ENCODE measurements around the gene SH3BGRL. TPM values are rescaled to one million over a fixed set of nuclear protein-coding genes. Genes with fewer than 3 reads are reported as not detected.
"Not testable (repeated sequence)": the region's sequence is repeated elsewhere in the genome, so short reads cannot be mapped to it uniquely, and the experiment has no call there.

The SH3BGRL gene
- total RNA-seq, 1 donor from 2014 or later: 53.0 TPM

DNA sequence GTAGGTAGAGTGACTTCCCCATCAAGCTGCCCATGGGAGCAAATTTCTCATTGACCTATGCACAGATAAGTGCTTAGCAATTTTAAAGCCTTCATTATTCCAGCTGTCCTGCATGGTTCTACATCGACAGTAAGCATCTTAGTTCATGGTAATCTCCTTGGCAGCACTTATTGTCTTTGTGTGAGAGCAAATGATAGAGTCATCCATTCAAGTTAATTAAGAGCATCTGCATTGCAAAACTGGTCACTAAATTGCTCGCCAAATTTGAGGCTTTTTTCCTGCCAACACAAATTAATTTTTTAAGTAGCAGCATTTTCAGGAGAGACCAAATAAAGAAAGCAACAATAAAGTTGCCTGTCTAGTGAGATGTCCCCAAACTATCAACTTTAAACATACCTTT is 76.7 kb downstream of the SH3BGRL start:
- intact Hi-C loops (cut with micrococcal nuclease): no loop called here
- Mint-ChIP-seq H3K36me3 (ENCODE audit: low read depth) (peaks cover 43% of the 10 kb centered on the region), H3K4me1 (ENCODE audit: low read depth) (no peaks in the 10 kb centered on the region), H3K4me3 (ENCODE audit: low read depth) (no peak overlapping the region), H3K9me3 (peaks cover 19% of the 10 kb centered on the region), H3K27me3 (ENCODE audit: low read depth) (no peaks in the 10 kb centered on the region), H3K27ac (no peak overlapping the region)
- no peak for DNase-seq (ENCODE audit: low spot score)

DNA sequence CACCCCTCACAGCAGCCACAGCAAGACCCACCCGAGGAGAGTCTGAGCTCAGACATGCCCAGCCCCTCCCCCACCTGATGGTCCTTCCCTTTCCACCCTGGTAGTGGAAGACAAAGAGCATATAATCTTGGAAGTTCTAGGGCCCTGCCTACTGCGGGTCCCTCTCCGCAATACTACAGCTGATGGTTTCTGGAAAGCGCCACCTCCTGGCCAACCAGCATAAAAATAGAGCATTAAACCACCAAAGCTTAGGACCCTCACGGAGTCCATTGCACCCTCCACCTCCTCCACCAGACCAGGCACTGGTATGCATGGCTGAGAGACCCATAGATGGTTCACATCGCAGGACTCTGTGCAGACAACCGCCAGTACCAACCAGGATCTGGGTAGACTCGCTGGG is 78.2 kb downstream of the SH3BGRL start:
- Mint-ChIP-seq H3K9me3 (peaks cover 32% of the 10 kb centered on the region), H3K27ac (no peak overlapping the region), H3K27me3 (ENCODE audit: low read depth) (no peaks in the 10 kb centered on the region), H3K4me1 (ENCODE audit: low read depth) (no peaks in the 10 kb centered on the region), H3K4me3 (ENCODE audit: low read depth) (no peak overlapping the region), H3K36me3 (ENCODE audit: low read depth) (peaks cover 47% of the 10 kb centered on the region)
- no peak for DNase-seq (ENCODE audit: low spot score)
- intact Hi-C loops (cut with micrococcal nuclease): no loop called here

DNA sequence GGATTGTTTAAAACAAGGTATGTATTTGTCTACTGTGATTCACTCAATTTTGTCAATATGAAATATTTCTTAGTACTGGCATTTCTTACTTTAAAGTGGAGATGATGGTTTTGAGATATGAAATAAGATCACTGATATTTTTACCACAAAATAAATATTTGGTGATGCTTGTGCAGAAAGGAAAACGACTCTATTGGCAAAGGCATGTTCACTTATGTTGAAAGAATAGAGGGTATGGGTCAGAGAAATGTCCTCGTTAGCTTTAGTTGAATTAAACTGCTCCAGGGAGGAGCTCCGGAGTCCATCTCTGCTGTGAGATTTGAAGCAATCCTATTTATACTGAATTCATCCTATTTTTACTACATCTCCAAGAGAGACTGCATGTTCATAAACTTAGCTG is 84.2 kb downstream of the SH3BGRL start:
- Mint-ChIP-seq H3K4me3 (ENCODE audit: low read depth) (no peak overlapping the region), H3K9me3 (peaks cover 51% of the 10 kb centered on the region), H3K27ac (no peak overlapping the region), H3K36me3 (ENCODE audit: low read depth) (peaks cover 34% of the 10 kb centered on the region), H3K27me3 (ENCODE audit: low read depth) (no peaks in the 10 kb centered on the region), H3K4me1 (ENCODE audit: low read depth) (no peaks in the 10 kb centered on the region)
- intact Hi-C loops (cut with micrococcal nuclease): no loop called here
- no peak for DNase-seq (ENCODE audit: low spot score)

DNA sequence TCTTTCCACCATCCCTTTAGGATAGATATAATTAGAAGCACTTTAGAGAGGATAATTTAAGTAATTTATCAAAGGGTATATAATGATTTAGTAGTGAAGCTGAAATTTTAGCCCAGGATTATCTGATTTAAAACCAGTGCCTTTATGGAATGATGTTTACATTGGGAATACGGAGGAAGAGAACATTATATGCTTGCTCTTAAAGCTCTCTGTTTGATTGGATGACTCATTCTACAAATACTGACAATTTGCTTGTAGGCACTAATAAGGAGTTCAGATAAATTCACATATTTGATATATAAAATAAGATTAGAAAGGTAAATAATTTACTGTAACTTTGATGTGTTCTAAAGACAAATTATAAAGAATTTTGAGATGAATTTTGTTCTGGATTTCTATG is 84.7 kb downstream of the SH3BGRL start:
- no peak overlapping the region for H3K27ac Mint-ChIP-seq

DNA sequence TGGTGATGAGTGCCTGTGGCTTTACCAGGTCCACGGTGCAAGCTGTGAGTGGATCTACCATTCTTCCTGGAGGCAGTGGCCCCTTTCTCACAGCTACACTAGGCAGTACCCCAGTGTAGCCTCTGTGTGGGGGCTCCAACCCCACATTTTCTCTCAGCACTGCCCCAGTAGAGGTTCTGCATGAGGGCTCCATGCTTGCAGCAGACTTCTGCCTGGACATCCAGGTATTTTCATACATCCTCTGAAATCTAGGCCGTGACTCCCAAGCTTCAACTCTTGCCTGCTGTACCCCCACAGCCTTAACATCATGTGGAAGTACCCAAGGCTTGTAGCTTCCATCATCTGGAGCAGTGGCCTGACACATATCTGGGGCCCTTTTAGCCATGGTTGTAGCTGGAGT is 90.1 kb downstream of the SH3BGRL start:
- Mint-ChIP-seq H3K27me3 (ENCODE audit: low read depth) (no peaks in the 10 kb centered on the region), H3K36me3 (ENCODE audit: low read depth) (peaks cover 63% of the 10 kb centered on the region), H3K9me3 (peaks cover 38% of the 10 kb centered on the region), H3K27ac (no peak overlapping the region), H3K4me3 (ENCODE audit: low read depth) (no peak overlapping the region), H3K4me1 (ENCODE audit: low read depth) (no peaks in the 10 kb centered on the region)
- no peak for DNase-seq (ENCODE audit: low spot score)
- intact Hi-C loops (cut with micrococcal nuclease): no loop called here

More for the DNA sequence above, 84.7 kb downstream of the SH3BGRL start:
- Mint-ChIP-seq H3K4me1 (ENCODE audit: low read depth) (no peaks in the 10 kb centered on the region), H3K27me3 (ENCODE audit: low read depth) (no peaks in the 10 kb centered on the region), H3K4me3 (ENCODE audit: low read depth) (no peak overlapping the region), H3K9me3 (peaks cover 46% of the 10 kb centered on the region), H3K36me3 (ENCODE audit: low read depth) (peaks cover 35% of the 10 kb centered on the region)
- intact Hi-C loops (cut with micrococcal nuclease): no loop called here
- DNase-seq (ENCODE audit: low spot score): no peak

DNA sequence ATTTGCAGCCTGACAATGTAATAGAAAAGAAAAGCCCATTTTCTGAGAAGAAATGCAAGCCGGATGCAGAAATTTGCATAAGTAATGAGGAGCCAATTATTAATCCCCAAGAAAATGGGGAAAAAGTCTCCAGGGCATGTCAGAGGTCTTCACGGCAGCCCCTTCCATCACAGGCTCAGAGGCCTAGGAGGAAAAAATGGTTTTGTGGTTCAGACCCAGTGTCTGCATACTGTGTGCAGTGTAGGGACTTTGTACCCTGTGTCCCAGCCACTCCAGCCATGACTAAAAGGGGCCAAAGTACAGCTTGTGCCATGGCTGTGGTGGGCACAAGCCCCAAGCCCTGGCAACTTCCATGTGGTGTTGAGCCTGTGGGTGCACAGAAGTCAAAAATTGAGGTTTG is 92.2 kb downstream of the SH3BGRL start:
- no peak for DNase-seq (ENCODE audit: low spot score)
- intact Hi-C loops (cut with micrococcal nuclease): no loop called here
- no peak overlapping the region for H3K4me3 Mint-ChIP-seq (ENCODE audit: low read depth)
- H3K27ac Mint-ChIP-seq: no peak overlapping the region
- H3K4me1 Mint-ChIP-seq (ENCODE audit: low read depth): no peaks in the 10 kb centered on the region
- peaks cover 30% of the 10 kb centered on the region for H3K9me3 Mint-ChIP-seq
- no peaks in the 10 kb centered on the region for H3K27me3 Mint-ChIP-seq (ENCODE audit: low read depth)
- H3K36me3 Mint-ChIP-seq (ENCODE audit: low read depth): peaks cover 62% of the 10 kb centered on the region

DNA sequence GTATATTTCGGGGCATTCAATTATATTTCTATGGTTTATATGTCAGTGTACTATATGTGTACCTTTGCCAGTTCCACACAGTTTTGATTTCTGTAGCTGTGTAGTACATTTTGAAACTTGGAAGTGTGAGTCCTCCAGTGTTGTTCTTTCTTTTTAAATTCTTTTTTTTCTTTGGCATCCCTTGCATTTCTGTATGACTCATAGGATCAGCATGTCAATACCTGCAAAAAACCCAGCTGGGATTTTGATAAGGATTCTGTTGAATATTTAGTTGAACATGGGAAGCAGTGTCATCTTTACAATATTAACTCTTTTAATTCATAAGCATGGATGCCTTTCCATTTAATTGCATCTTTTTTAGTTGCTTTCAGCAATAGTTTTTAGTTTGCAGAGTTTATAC is 100.0 kb downstream of the SH3BGRL start:
- no peak for DNase-seq (ENCODE audit: low spot score)
- intact Hi-C loops (cut with micrococcal nuclease): no loop called here
- Mint-ChIP-seq H3K9me3 (peaks cover 5% of the 10 kb centered on the region), H3K27me3 (ENCODE audit: low read depth) (no peaks in the 10 kb centered on the region), H3K27ac (no peak overlapping the region), H3K4me1 (ENCODE audit: low read depth) (no peaks in the 10 kb centered on the region), H3K4me3 (ENCODE audit: low read depth) (no peak overlapping the region), H3K36me3 (ENCODE audit: low read depth) (peaks cover 9% of the 10 kb centered on the region)

DNA sequence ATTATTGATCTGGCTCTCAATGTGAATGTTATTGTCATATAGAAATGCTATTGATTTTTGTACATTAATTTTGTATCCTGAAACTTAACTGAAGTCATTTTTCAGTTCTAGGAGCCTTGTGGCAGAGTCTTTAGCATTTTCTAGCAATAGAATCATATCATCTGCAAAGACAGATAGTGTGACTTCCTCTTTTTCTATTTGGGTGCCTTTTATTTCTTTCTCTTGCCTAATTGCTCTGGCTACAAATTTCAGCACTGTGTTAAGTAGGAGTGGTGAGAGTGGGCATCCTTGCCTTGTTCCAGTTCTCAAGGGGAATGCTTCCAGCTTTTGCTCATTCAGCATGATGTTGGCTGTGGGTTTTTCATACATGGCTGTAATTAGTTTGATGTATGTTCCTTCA is 102.7 kb downstream of the SH3BGRL start:
- no peak overlapping the region for H3K27ac Mint-ChIP-seq
- H3K36me3 Mint-ChIP-seq (ENCODE audit: low read depth): no peaks in the 10 kb centered on the region
- H3K4me3 Mint-ChIP-seq (ENCODE audit: low read depth): no peak overlapping the region
- intact Hi-C loops (cut with micrococcal nuclease): no loop called here
- no peak for DNase-seq (ENCODE audit: low spot score)
- no peaks in the 10 kb centered on the region for H3K4me1 Mint-ChIP-seq (ENCODE audit: low read depth)
- H3K9me3 Mint-ChIP-seq: peaks cover 5% of the 10 kb centered on the region
- no peaks in the 10 kb centered on the region for H3K27me3 Mint-ChIP-seq (ENCODE audit: low read depth)

DNA sequence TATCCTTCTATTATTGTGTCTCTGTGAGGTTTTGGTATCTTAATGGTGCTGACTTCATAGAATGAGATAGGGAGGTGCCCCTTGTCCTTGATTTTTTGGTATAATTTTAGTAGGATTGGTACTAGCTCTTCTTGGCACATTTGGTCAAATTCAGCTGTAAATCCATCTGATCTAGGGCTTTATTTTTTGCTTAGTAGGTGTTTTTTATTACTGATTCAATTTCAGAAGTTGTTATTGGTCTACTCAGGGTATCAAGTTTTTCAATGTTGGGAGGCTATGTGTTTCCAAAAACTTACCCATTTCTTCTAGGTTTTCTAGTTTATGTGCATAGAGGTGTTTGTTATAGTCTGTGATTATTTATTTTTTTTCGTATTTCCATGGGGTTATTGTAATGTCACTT is 103.3 kb downstream of the SH3BGRL start:
- intact Hi-C loops (cut with micrococcal nuclease): no loop called here
- Mint-ChIP-seq H3K4me3 (ENCODE audit: low read depth) (no peak overlapping the region), H3K27ac (no peak overlapping the region), H3K9me3 (peaks cover 5% of the 10 kb centered on the region), H3K27me3 (ENCODE audit: low read depth) (no peaks in the 10 kb centered on the region), H3K36me3 (ENCODE audit: low read depth) (no peaks in the 10 kb centered on the region), H3K4me1 (ENCODE audit: low read depth) (no peaks in the 10 kb centered on the region)
- no peak for DNase-seq (ENCODE audit: low spot score)

DNA sequence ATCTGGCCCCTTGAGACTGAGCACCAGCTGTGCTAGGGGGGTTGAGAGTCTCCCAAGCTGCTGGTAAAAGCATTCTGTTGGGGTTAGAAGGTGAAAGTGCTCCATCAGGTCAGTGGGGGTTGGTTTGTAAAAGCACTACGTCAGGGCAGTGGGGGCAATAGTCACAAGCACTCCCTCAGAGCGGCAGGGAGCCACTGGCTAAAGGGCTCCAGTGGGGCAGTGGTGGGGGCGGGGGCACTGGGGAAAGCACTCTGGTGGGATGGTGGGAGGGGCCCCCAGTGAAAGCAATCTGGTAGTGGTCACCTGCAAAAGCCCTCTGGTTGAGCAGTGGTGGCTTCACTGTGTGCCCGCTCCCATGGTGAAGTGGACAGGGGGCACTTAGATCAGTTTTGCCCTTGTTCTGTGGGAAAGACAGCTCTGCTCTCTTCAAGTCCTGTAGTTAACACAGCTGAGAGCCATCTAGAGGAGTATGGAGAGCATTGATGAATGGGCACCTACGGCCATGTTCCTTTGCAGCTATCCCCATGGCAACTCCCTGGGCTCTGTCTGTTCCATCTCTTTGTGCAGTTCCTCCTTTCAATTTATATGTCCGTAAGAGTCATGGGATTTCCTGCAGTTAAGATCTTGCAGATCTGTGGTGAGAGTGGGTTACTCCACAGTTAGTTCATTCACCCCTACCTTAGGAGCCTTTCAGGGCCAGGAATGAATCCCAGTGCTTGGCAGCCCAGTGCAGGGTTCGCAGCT is 106.4 kb downstream of the SH3BGRL start:
- Mint-ChIP-seq H3K9me3 (peaks cover 5% of the 10 kb centered on the region), H3K27ac (no peak overlapping the region), H3K4me3 (ENCODE audit: low read depth) (no peak overlapping the region), H3K4me1 (ENCODE audit: low read depth) (peaks cover under 1% of the 10 kb centered on the region), H3K27me3 (ENCODE audit: low read depth) (no peaks in the 10 kb centered on the region), H3K36me3 (ENCODE audit: low read depth) (no peaks in the 10 kb centered on the region)
- intact Hi-C loops (cut with micrococcal nuclease): no loop called here
- DNase-seq (ENCODE audit: low spot score): no peak

DNA sequence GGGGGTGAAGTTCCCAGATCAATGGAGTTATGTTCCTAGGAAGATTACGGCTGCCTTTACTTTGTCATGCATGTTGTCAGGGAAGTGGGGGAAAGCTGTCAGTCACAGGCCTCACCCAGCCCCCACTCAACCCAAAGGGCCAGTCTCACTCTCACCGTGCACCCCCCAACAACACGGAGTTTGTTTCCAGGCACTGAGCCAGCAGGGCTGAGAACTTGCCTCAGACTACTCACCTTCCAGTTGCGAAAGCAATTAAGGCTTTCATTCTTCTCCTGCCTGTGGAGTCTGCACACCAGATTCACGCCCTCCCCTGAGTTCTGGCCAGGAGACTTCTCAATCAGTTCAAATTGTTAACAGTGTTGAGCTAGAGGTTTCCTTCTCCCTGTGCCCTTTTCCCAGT is 114.3 kb downstream of the SH3BGRL start:
- no peak overlapping the region for H3K4me3 Mint-ChIP-seq (ENCODE audit: low read depth)
- intact Hi-C loops (cut with micrococcal nuclease): no loop called here

DNA sequence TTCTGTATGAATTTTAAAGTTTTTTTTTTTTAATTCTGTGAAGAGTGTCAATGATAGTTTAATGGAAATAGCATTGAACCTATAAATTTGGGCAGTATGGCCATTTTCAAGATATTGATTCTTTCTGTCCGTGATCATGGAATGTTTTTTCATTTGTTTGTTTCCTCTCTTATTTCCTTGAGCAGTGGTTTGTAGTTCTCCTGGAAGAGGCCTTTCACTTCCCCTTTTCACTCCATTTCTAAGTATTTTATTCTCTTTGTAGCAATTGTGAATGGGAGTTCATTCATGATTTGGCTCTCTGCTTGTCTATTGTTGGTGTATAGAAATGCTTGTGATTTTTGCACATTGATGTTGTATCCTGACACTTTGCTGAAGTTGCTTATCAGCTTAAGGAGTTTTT is 129.8 kb downstream of the SH3BGRL start:
- DNase-seq (ENCODE audit: low spot score); intact Hi-C loops (cut with micrococcal nuclease); H3K9me3 Mint-ChIP-seq; H3K36me3 Mint-ChIP-seq (ENCODE audit: low read depth); H3K27ac Mint-ChIP-seq; H3K27me3 Mint-ChIP-seq (ENCODE audit: low read depth); H3K4me3 Mint-ChIP-seq (ENCODE audit: low read depth): not testable (repeated sequence)
- H3K4me1 Mint-ChIP-seq (ENCODE audit: low read depth): peaks cover 23% of the 10 kb centered on the region

More for the DNA sequence above, 114.3 kb downstream of the SH3BGRL start:
- peaks cover 1% of the 10 kb centered on the region for H3K4me1 Mint-ChIP-seq (ENCODE audit: low read depth)
- H3K36me3 Mint-ChIP-seq (ENCODE audit: low read depth): peaks cover 13% of the 10 kb centered on the region
- no peaks in the 10 kb centered on the region for H3K27me3 Mint-ChIP-seq (ENCODE audit: low read depth)
- no peak overlapping the region for H3K27ac Mint-ChIP-seq
- H3K9me3 Mint-ChIP-seq: no peaks in the 10 kb centered on the region
- no peak for DNase-seq (ENCODE audit: low spot score)

DNA sequence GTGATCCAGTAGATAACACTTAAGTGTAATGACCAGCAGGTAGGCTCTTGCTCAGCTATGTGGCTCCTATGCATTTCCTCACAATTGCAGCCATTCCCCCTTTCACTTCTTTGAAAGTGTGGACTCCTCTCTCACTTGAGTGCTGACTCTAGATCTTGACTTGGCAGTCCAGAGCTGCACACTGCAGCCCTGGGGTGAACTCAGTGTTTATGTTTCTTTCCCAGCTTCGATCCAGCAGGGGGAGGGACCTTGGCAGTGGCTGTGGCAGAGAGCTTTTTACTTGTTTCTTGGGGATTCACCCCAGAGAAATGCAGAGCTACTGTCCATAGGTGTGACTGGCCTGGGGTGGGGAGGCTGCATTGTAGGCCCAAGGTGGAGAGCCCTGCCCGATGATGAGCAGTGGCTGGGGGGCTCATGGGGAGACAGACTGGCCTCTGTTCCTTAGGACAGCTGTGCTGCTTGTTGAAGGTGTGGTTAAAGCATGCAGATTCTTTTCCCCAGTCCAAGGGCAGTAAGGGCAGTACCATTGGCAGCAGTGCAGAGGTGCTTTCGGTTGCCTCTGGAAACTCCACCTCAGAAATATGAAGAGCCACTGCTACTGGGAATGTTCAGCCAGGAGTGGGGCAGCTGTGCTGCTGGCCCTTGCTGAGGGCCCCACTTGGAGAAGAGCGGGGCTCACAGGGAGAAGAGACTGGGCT is 134.7 kb downstream of the SH3BGRL start:
- intact Hi-C loops (cut with micrococcal nuclease): no loop called here
- no peak overlapping the region for H3K4me3 Mint-ChIP-seq (ENCODE audit: low read depth)
- H3K4me1 Mint-ChIP-seq (ENCODE audit: low read depth): peaks cover 23% of the 10 kb centered on the region
- no peak overlapping the region for H3K27ac Mint-ChIP-seq
- peaks cover 3% of the 10 kb centered on the region for H3K9me3 Mint-ChIP-seq
- peaks cover 4% of the 10 kb centered on the region for H3K36me3 Mint-ChIP-seq (ENCODE audit: low read depth)
- no peaks in the 10 kb centered on the region for H3K27me3 Mint-ChIP-seq (ENCODE audit: low read depth)
- no peak for DNase-seq (ENCODE audit: low spot score)

Data from activated T-helper 2 cell treated with anti-CD3 and anti-CD28 coated beads, Interferon-gamma antibody, Interleukin-2, Interleukin-4, amounts not matched to agents 10 μg/mL and 5 μg/mL and 100 μg/mL, durations not matched to agents 14 hours and 24 hours and 36 hours (primary cell).